ENCODE measurements around the gene PRIMA1.
"Not testable (repeated sequence)": the region's sequence is repeated elsewhere in the genome, so short reads cannot be mapped to it uniquely, and the experiment has no call there.

Gene PRIMA1

GRCh38 chr14:93788293-93788542 is at the start of gene PRIMA1:
TSS of gene PRIMA1 (minus strand) at chr14:93788485. CDS start at chr14:93787718, 767 bp downstream.
- peak in 1 of 51 donors; percentile 45 for DNase-seq

GRCh38 chr14:93834699-93835371 is 46.5 kb upstream of the PRIMA1 start:
- no peak for DNase-seq

GRCh38 chr14:93832665-93833064 is 44.4 kb upstream of the PRIMA1 start:
- peak in 17 of 51 donors; percentile 1 to 22 (median 7) for DNase-seq

- DNase-seq = no peak
Observed at GRCh38 chr14:93832081-93832480, 43.8 kb upstream of the PRIMA1 start.

GRCh38 chr14:93830753-93831461 is 42.6 kb upstream of the PRIMA1 start:
- DNase-seq = no peak

GRCh38 chr14:93829839-93830481 is 41.7 kb upstream of the PRIMA1 start:
- no peak for DNase-seq

GRCh38 chr14:93825235-93825553 is 36.9 kb upstream of the PRIMA1 start:
- DNase-seq = no peak

GRCh38 chr14:93824518-93825234 is 36.4 kb upstream of the PRIMA1 start:
- DNase-seq = no peak

GRCh38 chr14:93824076-93824475 is 35.8 kb upstream of the PRIMA1 start:
- DNase-seq = no peak

GRCh38 chr14:93821051-93821450 is 32.8 kb upstream of the PRIMA1 start:
- DNase-seq = no peak

GRCh38 chr14:93818857-93819256 is 30.6 kb upstream of the PRIMA1 start:
- DNase-seq = no peak

GRCh38 chr14:93811676-93812075 is 23.4 kb upstream of the PRIMA1 start:
- no peak for DNase-seq

- no peak for DNase-seq
Observed at GRCh38 chr14:93811020-93811419, 22.7 kb upstream of the PRIMA1 start.

- not testable (repeated sequence) for DNase-seq
Observed at GRCh38 chr14:93809491-93810420, 21.5 kb upstream of the PRIMA1 start.

- DNase-seq = no peak
Observed at GRCh38 chr14:93804654-93805053, 16.4 kb upstream of the PRIMA1 start.

GRCh38 chr14:93803408-93804318 is 15.4 kb upstream of the PRIMA1 start:
- no peak for DNase-seq

- DNase-seq = no peak
Observed at GRCh38 chr14:93799989-93800921, 12.0 kb upstream of the PRIMA1 start.

- no peak for DNase-seq
Observed at GRCh38 chr14:93799617-93799988, 11.3 kb upstream of the PRIMA1 start.

- DNase-seq = no peak
Observed at GRCh38 chr14:93797536-93797935, 9.3 kb upstream of the PRIMA1 start.

All from hypothalamus (tissue), 51 donors.